ENCODE data around the gene PTPRN2.
A peak's percentile ranks its signal among the peaks of the same experiment; 100 is the strongest.
"Not testable (repeated sequence)": the region's sequence is repeated elsewhere in the genome, so short reads cannot be mapped to it uniquely, and the experiment has no call there.

Gene PTPRN2

GRCh38 chr7:157861031-157861491 is 726.6 kb downstream of the PTPRN2 start:
- DNase-seq = no peak

- DNase-seq = no peak
Measured at GRCh38 chr7:157860406-157860805, 727.2 kb downstream of the PTPRN2 start.

- DNase-seq = no peak
Measured at GRCh38 chr7:157859915-157860314, 727.7 kb downstream of the PTPRN2 start.

GRCh38 chr7:157857578-157858075 is 730.0 kb downstream of the PTPRN2 start:
- DNase-seq = no peak

- DNase-seq = no peak
Measured at GRCh38 chr7:157856873-157857577, 730.6 kb downstream of the PTPRN2 start.

GRCh38 chr7:157855452-157856213 is 732.0 kb downstream of the PTPRN2 start:
- DNase-seq = no peak

- DNase-seq = no peak
Measured at GRCh38 chr7:157855016-157855415, 732.6 kb downstream of the PTPRN2 start.

- no peak for DNase-seq
Measured at GRCh38 chr7:157854066-157854891, 733.3 kb downstream of the PTPRN2 start.

- DNase-seq = no peak
Measured at GRCh38 chr7:157853789-157854065, 733.9 kb downstream of the PTPRN2 start.

- DNase-seq = no peak
Measured at GRCh38 chr7:157853076-157853788, 734.4 kb downstream of the PTPRN2 start.

GRCh38 chr7:157851501-157852067 is 736.0 kb downstream of the PTPRN2 start:
- DNase-seq = peak; percentile 57

GRCh38 chr7:157850481-157851444 is 736.9 kb downstream of the PTPRN2 start:
- DNase-seq = no peak

GRCh38 chr7:157849726-157850125 is 737.9 kb downstream of the PTPRN2 start:
- DNase-seq = no peak

- DNase-seq = no peak
Measured at GRCh38 chr7:157849341-157849596, 738.4 kb downstream of the PTPRN2 start.

GRCh38 chr7:157848508-157849340 is 738.9 kb downstream of the PTPRN2 start:
- no peak for DNase-seq

GRCh38 chr7:157847756-157848487 is 739.7 kb downstream of the PTPRN2 start:
- not testable (repeated sequence) for DNase-seq

- DNase-seq = not testable (repeated sequence)
Measured at GRCh38 chr7:157846746-157847145, 740.9 kb downstream of the PTPRN2 start.

- no peak for DNase-seq
Measured at GRCh38 chr7:157846271-157846670, 741.4 kb downstream of the PTPRN2 start.

- DNase-seq = no peak
Measured at GRCh38 chr7:157845203-157845835, 742.3 kb downstream of the PTPRN2 start.

Data from right kidney (tissue), 1 donor.